Measurements from ENCODE around the gene ZCCHC9. TPM values are rescaled to one million over a fixed set of nuclear protein-coding genes. Genes with fewer than 3 reads are reported as not detected.

The ZCCHC9 gene
- total RNA-seq, 4 donors from 2014 or later, result 23.1 to 28.5 (median 25.7) TPM

- no peak for TF ChIP-seq CTCF (IDR thresholded peaks at IDR 0.05; ENCODE audit: low read depth)
Measured at GRCh38 chr5:81313278-81313677, 11.9 kb downstream of the ZCCHC9 start.

DNA sequence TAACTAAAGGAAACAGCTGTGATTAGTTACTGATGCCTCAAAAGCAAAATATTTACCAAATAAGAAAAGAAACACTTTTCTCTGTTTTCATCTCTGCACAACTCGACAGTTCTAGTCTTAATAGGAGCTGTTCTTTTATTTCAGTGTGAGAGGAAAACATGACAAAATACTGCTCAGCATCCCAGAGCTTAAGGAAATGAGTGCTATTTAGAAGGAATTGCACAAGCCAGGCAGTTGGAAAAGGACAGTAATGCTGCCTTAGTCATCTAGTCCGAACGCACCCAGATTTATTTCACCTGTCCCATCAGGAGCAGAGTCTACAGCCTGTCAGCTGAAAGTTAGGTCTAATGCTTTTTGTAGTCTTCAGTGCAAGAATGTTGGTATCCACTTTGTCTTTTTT lies 12.3 kb downstream of the ZCCHC9 start:
- no peak for TF ChIP-seq CTCF (IDR thresholded peaks at IDR 0.05; ENCODE audit: low read depth)

- no peak for TF ChIP-seq CTCF (IDR thresholded peaks at IDR 0.05; ENCODE audit: low read depth)
Measured at GRCh38 chr5:81314581-81314980, 13.2 kb downstream of the ZCCHC9 start.

DNA sequence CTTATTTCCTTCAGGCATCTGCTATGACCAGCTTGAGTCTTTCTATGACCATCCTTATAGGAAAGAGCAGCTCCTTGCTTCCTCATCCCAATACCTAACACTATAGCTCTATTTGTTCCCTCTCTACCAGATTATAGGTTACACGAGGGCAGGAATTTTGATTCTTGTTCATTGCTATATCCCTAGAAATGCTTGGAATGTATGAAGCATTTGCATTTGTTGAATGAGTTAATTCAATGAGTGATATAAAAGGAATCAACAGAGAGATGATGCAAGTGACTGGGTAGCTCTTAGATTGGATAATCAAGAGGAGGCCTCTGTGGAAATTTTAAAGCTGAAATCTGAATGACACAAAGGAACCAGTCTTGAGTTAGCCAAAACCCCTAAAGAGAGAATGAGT lies 13.9 kb downstream of the ZCCHC9 start:
- no peak for TF ChIP-seq CTCF (IDR thresholded peaks at IDR 0.05; ENCODE audit: low read depth)

DNA sequence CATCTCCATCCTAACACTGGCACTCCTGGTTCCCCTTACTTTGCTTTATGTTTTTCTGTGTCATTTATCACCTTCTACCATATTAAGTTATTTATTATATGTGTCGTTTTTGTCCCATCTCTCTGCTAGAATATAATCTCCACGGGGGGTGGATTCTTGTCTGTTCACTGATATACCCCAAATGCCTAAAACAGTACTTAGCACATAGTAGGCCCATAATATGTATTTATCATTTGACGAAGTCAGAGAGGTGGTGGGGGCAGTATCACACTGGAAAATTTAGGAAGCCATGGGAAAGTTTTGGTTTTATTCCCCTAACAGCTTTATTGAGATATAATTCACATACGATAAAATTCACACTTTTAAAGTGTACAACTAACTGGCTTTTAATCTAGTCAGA lies 14.4 kb downstream of the ZCCHC9 start:
- no peak for TF ChIP-seq CTCF (IDR thresholded peaks at IDR 0.05; ENCODE audit: low read depth)

DNA sequence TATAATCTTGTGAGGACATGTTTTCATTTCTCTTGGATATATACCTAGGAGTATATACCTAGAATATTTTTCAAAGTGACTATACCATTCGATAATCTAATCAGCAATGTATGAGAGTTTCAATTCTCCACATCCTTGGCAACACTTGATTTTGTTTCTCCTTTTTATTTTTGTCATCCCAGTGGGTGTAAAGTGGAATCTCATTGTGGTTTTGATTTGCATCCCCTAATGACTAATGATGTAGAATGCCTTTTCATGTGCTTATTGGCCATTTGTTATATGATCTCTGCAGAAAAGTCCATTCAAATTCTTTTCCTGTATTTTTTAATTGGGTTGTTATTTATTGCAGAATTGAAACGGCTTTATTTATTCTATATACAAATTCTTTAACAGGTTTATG lies 15.2 kb downstream of the ZCCHC9 start:
- no peak for TF ChIP-seq CTCF (IDR thresholded peaks at IDR 0.05; ENCODE audit: low read depth)

- TF ChIP-seq CTCF (IDR thresholded peaks at IDR 0.05; ENCODE audit: low read depth), result no peak
Measured at GRCh38 chr5:81317536-81317935, 16.1 kb downstream of the ZCCHC9 start.
